Activated naive CD4-positive, alpha-beta T cell treated with anti-CD3 and anti-CD28 coated beads for 36 hours (primary cell): ENCODE measurements around the gene PARVB. TPM values are rescaled to one million over a fixed set of nuclear protein-coding genes. Genes with fewer than 3 reads are reported as not detected.

Source experiments
- CTCF ChIA-PET: fragments of 350-600 bp; sonication (Branson Sonifier 250); formaldehyde crosslinking; loops from one replicate; lab custom pipeline; 2021; ENCODE audit warnings: antibody characterized with exemption; lab: Charles Lee
- DNase-seq: peaks from one replicate; pipeline ENCODE4 v3.0.0-alpha.2; 2020
- H3K27ac Mint-ChIP-seq: one replicate; pipeline ENCODE4 v1.8.0; 2021; ENCODE audit warnings: mild to moderate bottlenecking, mixed read lengths
- H3K27me3 Mint-ChIP-seq: one replicate; pipeline ENCODE4 v1.8.0; 2021; ENCODE audit warnings: low read depth, mixed read lengths
- H3K36me3 Mint-ChIP-seq: one replicate; pipeline ENCODE4 v1.8.0; 2021; ENCODE audit warnings: low read depth, mixed read lengths
- H3K4me1 Mint-ChIP-seq: one replicate; pipeline ENCODE4 v1.8.0; 2021; ENCODE audit warnings: low read depth, mixed read lengths
- H3K4me3 Mint-ChIP-seq: one replicate; pipeline ENCODE4 v1.8.0; 2021; ENCODE audit warnings: mild to moderate bottlenecking, moderate library complexity, mixed read lengths
- H3K9me3 Mint-ChIP-seq: one replicate; pipeline ENCODE4 v1.8.0; 2021; ENCODE audit warnings: mixed read lengths
- intact Hi-C: fragments of 100-400 bp; cut with micrococcal nuclease; formaldehyde crosslinking; loops from one replicate; pipeline ENCODE4 v1.15.1; 2023
- total RNA-seq, 2 experiments: library from RNA; stranded (reverse); gene quantifications; one replicate each; pipeline ENCODE4 v1.2.3, GENCODE V29; 2021

Gene PARVB
- total RNA-seq, 2 experiments from 2014 or later = 37.2 to 37.6 TPM

DNA sequence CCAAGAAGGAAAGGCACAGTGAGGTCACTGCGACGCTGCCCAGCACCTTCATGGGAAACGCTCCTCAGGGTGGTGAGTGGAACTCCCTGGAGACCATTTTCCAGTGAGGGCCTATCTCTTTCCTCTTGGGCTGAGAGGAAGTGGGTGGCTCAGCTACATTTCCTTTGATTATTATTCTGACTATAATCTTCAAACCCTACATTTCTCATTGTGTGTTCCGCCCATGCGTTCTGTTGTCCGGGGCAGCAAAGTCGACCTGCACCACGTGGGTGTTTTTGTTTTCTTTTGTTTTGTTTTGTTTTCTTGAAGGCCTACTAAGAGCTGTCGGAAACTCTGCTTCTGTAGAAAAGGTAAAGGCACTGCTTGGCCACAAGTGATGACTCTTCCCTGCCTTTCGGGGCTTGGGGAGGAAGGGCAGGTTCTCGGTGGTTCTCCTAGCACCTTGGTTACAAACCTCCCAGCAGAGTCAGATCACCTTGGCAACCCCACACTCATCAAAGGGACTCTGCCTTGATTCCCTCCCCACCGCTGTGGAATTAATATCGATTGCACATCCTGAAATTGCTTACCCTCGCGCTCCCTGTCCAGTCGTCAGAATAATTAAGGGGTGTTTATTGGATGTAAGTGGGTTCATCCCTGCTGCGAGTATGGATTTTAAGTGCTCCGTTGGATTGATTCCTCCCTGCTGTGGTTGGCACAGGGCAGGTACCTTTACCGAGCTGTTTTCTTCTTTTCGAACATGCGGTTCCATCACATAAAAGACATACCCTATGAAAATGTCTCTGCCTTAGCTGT, 7.3 kb downstream of the PARVB start:
- Mint-ChIP-seq H3K9me3 (no peaks in the 10 kb centered on the region), H3K4me3 (no peak overlapping the region), H3K4me1 (peaks cover 21% of the 10 kb centered on the region), H3K27ac (no peak overlapping the region), H3K27me3 (peaks cover 8% of the 10 kb centered on the region), H3K36me3 (peaks cover 2% of the 10 kb centered on the region)
- intact Hi-C loops = no loop called here
- CTCF ChIA-PET = interaction anchor here (0.6 kb wide), 1 partner anchor 38 kb away, joined by 3 read pairs; no protein-coding TSS in a partner anchor
- DNase-seq = peak; percentile 10

- intact Hi-C loops = no loop called here
- no peaks in the 10 kb centered on the region for H3K9me3 Mint-ChIP-seq
- peaks cover 13% of the 10 kb centered on the region for H3K4me1 Mint-ChIP-seq
- no peak overlapping the region for H3K27ac Mint-ChIP-seq
- CTCF ChIA-PET = interaction anchor here (0.6 kb wide), 1 partner anchor 38 kb away, joined by 3 read pairs; no protein-coding TSS in a partner anchor
- no peak for DNase-seq
- no peak overlapping the region for H3K4me3 Mint-ChIP-seq
- peaks cover 2% of the 10 kb centered on the region for H3K27me3 Mint-ChIP-seq
- peaks cover 2% of the 10 kb centered on the region for H3K36me3 Mint-ChIP-seq
Measured at GRCh38 chr22:44032126-44032730, 8.1 kb downstream of the PARVB start.

GRCh38 chr22:44033287-44033686, 9.2 kb downstream of the PARVB start:
- Mint-ChIP-seq H3K27ac (no peak overlapping the region), H3K27me3 (peaks cover 5% of the 10 kb centered on the region), H3K36me3 (peaks cover 2% of the 10 kb centered on the region), H3K4me1 (peaks cover 13% of the 10 kb centered on the region), H3K4me3 (no peak overlapping the region), H3K9me3 (no peaks in the 10 kb centered on the region)
- CTCF ChIA-PET = interaction anchor here (0.8 kb wide), 1 partner anchor 40 kb away, joined by 3 read pairs; no protein-coding TSS in a partner anchor
- no peak for DNase-seq
- intact Hi-C loops = no loop called here

- Mint-ChIP-seq H3K4me1 (peaks cover 13% of the 10 kb centered on the region), H3K27ac (no peak overlapping the region), H3K27me3 (peaks cover 7% of the 10 kb centered on the region), H3K36me3 (peaks cover 2% of the 10 kb centered on the region), H3K4me3 (no peak overlapping the region), H3K9me3 (no peaks in the 10 kb centered on the region)
- no peak for DNase-seq
- CTCF ChIA-PET = interaction anchor here (0.8 kb wide), 1 partner anchor 40 kb away, joined by 3 read pairs; no protein-coding TSS in a partner anchor
- intact Hi-C loops = no loop called here
Measured at GRCh38 chr22:44033694-44034093, 9.6 kb downstream of the PARVB start.

DNA sequence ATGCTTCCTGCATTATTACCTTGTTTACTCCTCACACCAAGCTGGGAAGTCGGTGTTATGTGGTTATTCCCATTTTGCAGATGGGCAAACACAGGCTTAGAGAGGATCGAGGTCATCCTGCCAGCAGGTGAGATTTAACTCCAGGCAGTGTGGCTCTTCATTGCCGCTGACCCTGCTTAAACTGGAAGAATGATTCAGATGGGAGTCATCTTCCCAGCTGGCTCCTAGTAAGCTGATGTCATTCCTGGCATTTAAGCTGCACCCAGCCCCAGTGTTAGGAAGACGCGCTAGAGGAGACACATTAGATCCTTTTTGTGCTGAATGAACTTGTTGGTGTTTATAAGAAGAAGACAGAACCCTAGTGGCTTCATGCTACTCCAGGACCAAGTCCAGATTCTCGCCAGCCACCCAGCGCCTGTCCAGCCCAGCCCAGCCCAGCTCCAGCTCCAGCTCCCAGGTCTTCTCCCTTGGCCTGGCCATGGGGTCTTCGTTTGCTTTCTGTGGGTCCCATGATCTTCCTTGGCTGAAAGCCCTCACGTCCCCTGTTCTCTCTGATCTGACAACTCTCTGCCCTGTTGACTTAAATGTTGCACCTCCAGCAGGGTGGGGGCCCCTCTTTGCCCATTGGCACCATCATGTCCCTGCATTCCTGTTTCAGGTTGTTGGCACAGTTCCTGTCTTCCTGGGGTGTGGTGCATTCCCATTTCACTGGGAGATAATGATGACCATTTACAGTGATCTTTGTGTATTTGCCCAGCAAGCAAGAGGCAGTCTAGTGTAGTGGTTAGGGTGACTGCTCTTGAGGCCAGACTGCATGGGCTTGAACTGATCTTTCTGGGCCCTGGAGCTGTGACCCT, 13.6 kb downstream of the PARVB start:
- CTCF ChIA-PET = interaction anchor here (0.5 kb wide), 1 partner anchor 838 kb away, joined by 3 read pairs; no protein-coding TSS in a partner anchor
- peaks cover 7% of the 10 kb centered on the region for H3K27me3 Mint-ChIP-seq
- intact Hi-C loops = no loop called here
- H3K9me3 Mint-ChIP-seq = no peaks in the 10 kb centered on the region
- peaks cover 10% of the 10 kb centered on the region for H3K4me1 Mint-ChIP-seq
- H3K27ac Mint-ChIP-seq = no peak overlapping the region
- no peak for DNase-seq
- no peaks in the 10 kb centered on the region for H3K36me3 Mint-ChIP-seq
- H3K4me3 Mint-ChIP-seq = no peak overlapping the region

DNA sequence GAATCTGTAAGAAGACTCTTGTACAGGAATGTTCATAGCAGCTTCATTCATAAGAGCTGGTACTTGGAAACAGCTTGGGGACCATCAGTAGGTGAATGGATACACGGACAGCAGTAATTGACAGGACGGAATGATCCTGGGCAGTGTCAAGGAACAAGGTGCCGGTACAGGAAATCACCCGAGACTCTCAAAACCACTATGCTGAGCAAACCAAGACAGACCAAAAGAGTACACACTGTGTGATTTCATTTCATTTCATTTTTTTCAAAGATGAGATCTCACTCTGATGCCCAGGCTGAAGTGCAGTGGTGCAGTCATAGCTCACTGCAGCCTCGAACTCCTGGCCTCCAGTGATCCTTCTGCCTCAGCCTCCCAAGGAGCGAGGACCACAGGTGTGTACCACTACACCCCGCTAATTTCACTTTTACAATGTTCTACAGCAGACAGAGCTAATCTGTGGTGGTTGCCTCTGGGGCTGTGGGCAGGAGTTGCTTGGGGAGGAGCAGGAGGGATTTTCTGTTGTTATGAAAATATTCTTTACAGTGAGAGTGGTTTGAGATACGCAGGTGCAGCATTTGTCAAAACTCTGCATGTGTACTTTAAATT, 15.6 kb downstream of the PARVB start:
- peaks cover 7% of the 10 kb centered on the region for H3K27me3 Mint-ChIP-seq
- H3K4me1 Mint-ChIP-seq = peaks cover 12% of the 10 kb centered on the region
- no peak overlapping the region for H3K27ac Mint-ChIP-seq
- intact Hi-C loops = no loop called here
- H3K4me3 Mint-ChIP-seq = no peak overlapping the region
- CTCF ChIA-PET = no interaction called here
- DNase-seq = no peak
- H3K36me3 Mint-ChIP-seq = no peaks in the 10 kb centered on the region
- no peaks in the 10 kb centered on the region for H3K9me3 Mint-ChIP-seq

DNA sequence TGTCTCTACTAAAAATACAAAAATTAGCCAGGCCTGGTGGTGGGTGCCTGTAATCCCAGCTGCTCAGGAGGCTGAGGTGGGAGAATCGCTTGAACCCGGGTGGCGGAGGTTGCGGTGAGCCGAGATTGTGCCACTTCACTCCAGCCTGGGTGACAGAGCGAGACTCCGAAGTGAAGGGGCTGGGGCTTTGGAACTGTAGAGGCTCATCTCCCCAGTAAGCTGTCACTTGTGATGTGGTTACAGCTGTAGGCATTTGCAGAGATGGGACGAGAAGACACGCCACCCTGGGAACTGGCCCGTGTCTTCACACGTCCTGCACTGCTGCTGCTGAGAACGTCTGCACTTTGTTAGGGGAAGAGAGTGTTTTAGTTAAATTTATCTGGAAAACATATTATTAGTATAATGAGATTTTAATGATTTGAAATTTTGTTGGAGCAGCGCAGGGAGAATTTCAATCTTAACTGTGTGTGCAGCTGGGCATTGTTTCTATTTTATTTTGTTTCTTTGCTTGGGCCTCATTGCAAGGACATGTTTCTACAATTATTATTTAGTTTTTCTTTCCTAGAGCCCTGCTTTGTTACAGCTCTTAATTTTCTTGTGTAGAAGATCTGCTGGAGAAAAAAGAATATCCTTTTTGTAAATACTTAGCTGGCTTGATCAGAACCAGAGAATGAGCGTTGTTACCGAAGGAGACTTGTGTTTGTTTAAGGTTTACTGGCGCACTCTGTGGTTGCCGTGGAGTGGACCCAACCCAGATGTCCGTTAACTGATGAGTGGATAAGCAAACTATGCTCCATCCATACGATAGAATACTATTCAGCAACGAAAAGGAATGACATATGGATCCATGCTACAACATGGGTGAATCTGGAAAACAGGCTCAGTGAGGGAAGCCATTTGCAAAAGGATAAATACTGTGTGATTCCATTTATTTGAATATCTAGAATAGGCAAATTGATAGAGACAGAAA, 18.4 kb downstream of the PARVB start:
- peaks cover 18% of the 10 kb centered on the region for H3K4me1 Mint-ChIP-seq
- CTCF ChIA-PET = interaction anchor here (1.3 kb wide), 1 partner anchor 49 kb away, joined by 6 read pairs; no protein-coding TSS in a partner anchor

GRCh38 chr22:44045145-44045544, 21.0 kb downstream of the PARVB start:
- intact Hi-C loops = no loop called here
- Mint-ChIP-seq H3K27me3 (no peaks in the 10 kb centered on the region), H3K27ac (no peak overlapping the region), H3K4me3 (no peak overlapping the region), H3K36me3 (no peaks in the 10 kb centered on the region), H3K9me3 (no peaks in the 10 kb centered on the region), H3K4me1 (peaks cover 23% of the 10 kb centered on the region)
- no peak for DNase-seq
- CTCF ChIA-PET = no interaction called here

More for the DNA sequence above, 18.4 kb downstream of the PARVB start:
- H3K9me3 Mint-ChIP-seq = no peaks in the 10 kb centered on the region
- H3K27me3 Mint-ChIP-seq = peaks cover 7% of the 10 kb centered on the region
- intact Hi-C loops = no loop called here
- H3K36me3 Mint-ChIP-seq = no peaks in the 10 kb centered on the region
- DNase-seq = no peak
- H3K4me3 Mint-ChIP-seq = no peak overlapping the region
- H3K27ac Mint-ChIP-seq = no peak overlapping the region

GRCh38 chr22:44046485-44047141, 22.5 kb downstream of the PARVB start:
- Mint-ChIP-seq H3K27ac (no peak overlapping the region), H3K27me3 (peaks cover 2% of the 10 kb centered on the region), H3K4me3 (no peak overlapping the region), H3K9me3 (no peaks in the 10 kb centered on the region), H3K36me3 (no peaks in the 10 kb centered on the region), H3K4me1 (peaks cover 30% of the 10 kb centered on the region)
- intact Hi-C loops = no loop called here
- CTCF ChIA-PET = interaction anchor here (0.5 to 0.6 kb wide), 2 partner anchors 54 to 135 kb away, joined by 3 read pairs; no protein-coding TSS in a partner anchor
- DNase-seq = no peak

- Mint-ChIP-seq H3K4me1 (peaks cover 26% of the 10 kb centered on the region), H3K4me3 (peak overlapping the region; percentile 21), H3K27ac (peak overlapping the region; percentile 2), H3K9me3 (no peaks in the 10 kb centered on the region), H3K27me3 (peaks cover 2% of the 10 kb centered on the region), H3K36me3 (no peaks in the 10 kb centered on the region)
- intact Hi-C loops = no loop called here
- CTCF ChIA-PET = no interaction called here
- no peak for DNase-seq
Measured at GRCh38 chr22:44047891-44048301, 23.8 kb downstream of the PARVB start.
